HEK293 (cell line): ENCODE measurements around the gene XNDC1N.
A peak's percentile ranks its signal among the peaks of the same experiment; 100 is the strongest.

ENCODE experiments used
- CTCF ChIA-PET: fragments of 350-600 bp; formaldehyde crosslinking; extraction: SDS; loops from one replicate; lab custom pipeline; 2021; ENCODE audit warnings: antibody characterized with exemption; lab: Yijun Ruan, JAX
- POLR2A ChIA-PET: fragments of 300-600 bp; formaldehyde crosslinking; extraction: SDS; loops from one replicate; lab custom pipeline; 2020; ENCODE audit warnings: antibody characterized with exemption, inconsistent platforms; lab: Yijun Ruan, JAX
- H3K27ac ChIP-seq: fragments of 200-500 bp; sonication (Bioruptor generic); 2 replicates; pipeline ENCODE4 v1.5.1; 2014; ENCODE audit warnings: low read depth, low read length, control low read depth, inconsistent platforms; ENCODE audit errors: extremely low read depth
- H3K36me3 ChIP-seq, 2 experiments: fragments of 200-500 bp in 1 of 2; sonication (Bioruptor generic) in 1 of 2; 1 replicate in 1 of 2; 2 replicates in 1 of 2; pipeline ENCODE4 v1.5.1; 2014 to 2017; ENCODE audit warnings: inconsistent platforms in 2 of 2, low read length in 2 of 2; ENCODE audit not compliant: control insufficient read depth in 2 of 2, insufficient read depth in 1 of 2
- H3K4me1 ChIP-seq: fragments of 200-500 bp; sonication (Bioruptor generic); 2 replicates; pipeline ENCODE4 v1.5.1; 2014; ENCODE audit warnings: mild to moderate bottlenecking, low read length, inconsistent platforms; ENCODE audit not compliant: control insufficient read depth, insufficient read depth
- H3K4me3 ChIP-seq: 2 replicates; pipeline ENCODE4 v1.5.1; 2011; ENCODE audit warnings: low read depth, mild to moderate bottlenecking, control low read depth, low read length, moderate library complexity
- H3K9me3 ChIP-seq: fragments of 200-500 bp; sonication (Bioruptor generic); 2 replicates; pipeline ENCODE4 v1.5.1; 2014; ENCODE audit warnings: low read depth, low read length, inconsistent platforms; ENCODE audit not compliant: control insufficient read depth, insufficient read depth
- BCL11B ChIP-seq: fragments of 450-650 bp; formaldehyde crosslinking; IDR thresholded peaks from 2 replicates; pipeline ENCODE4 v1.5.1; 2016; ENCODE audit warnings: low read depth, missing biosample characterization, missing genetic modification characterization
- GFI1B ChIP-seq: fragments of 450-650 bp; formaldehyde crosslinking; IDR thresholded peaks from 2 replicates; pipeline ENCODE4 v1.5.1; 2016; ENCODE audit warnings: missing biosample characterization, missing genetic modification characterization
- HOXA7 ChIP-seq: sonication (generic); formaldehyde crosslinking; IDR thresholded peaks from 2 replicates; pipeline ENCODE4 v1.8.1; 2022; ENCODE audit warnings: missing genetic modification reagents, borderline replicate concordance
- MEIS1 ChIP-seq: sonication (generic); formaldehyde crosslinking; IDR thresholded peaks from 2 replicates; pipeline ENCODE4 v1.8.1; 2022; ENCODE audit warnings: missing genetic modification reagents, mild to moderate bottlenecking, borderline replicate concordance
- TRIM28 ChIP-seq: IDR thresholded peaks from 2 replicates; pipeline ENCODE4 v1.6.1; 2011; ENCODE audit warnings: low read length, control low read depth, borderline replicate concordance
- ZBTB48 ChIP-seq: fragments of 450-650 bp; formaldehyde crosslinking; IDR thresholded peaks from 2 replicates; pipeline ENCODE4 v1.5.1; 2016; ENCODE audit warnings: missing biosample characterization, missing genetic modification characterization
- ZFP3 ChIP-seq: fragments of 450-650 bp; formaldehyde crosslinking; IDR thresholded peaks from 2 replicates; pipeline ENCODE4 v1.5.1; 2016; ENCODE audit warnings: low read depth, missing biosample characterization, missing genetic modification characterization
- ZNF155 ChIP-seq: fragments of 450-650 bp; formaldehyde crosslinking; IDR thresholded peaks from 2 replicates; pipeline ENCODE4 v1.5.1; 2016; ENCODE audit warnings: missing biosample characterization, missing genetic modification characterization
- ZNF169 ChIP-seq: fragments of 450-650 bp; formaldehyde crosslinking; IDR thresholded peaks from 2 replicates; pipeline ENCODE4 v1.5.1; 2016; ENCODE audit warnings: missing biosample characterization, missing genetic modification characterization
- ZNF311 ChIP-seq: fragments of 450-650 bp; formaldehyde crosslinking; IDR thresholded peaks from 2 replicates; pipeline ENCODE4 v1.5.1; 2017; ENCODE audit warnings: missing biosample characterization, missing genetic modification characterization, borderline replicate concordance
- ZNF391 ChIP-seq: fragments of 450-650 bp; formaldehyde crosslinking; IDR thresholded peaks from 2 replicates; pipeline ENCODE4 v1.5.1; 2016; ENCODE audit warnings: low read depth, missing biosample characterization, missing genetic modification characterization, borderline replicate concordance
- ZNF488 ChIP-seq: fragments of 450-650 bp; formaldehyde crosslinking; IDR thresholded peaks from 2 replicates; pipeline ENCODE4 v1.5.1; 2016; ENCODE audit warnings: missing biosample characterization, missing genetic modification characterization
- ZNF548 ChIP-seq: fragments of 450-650 bp; formaldehyde crosslinking; IDR thresholded peaks from 2 replicates; pipeline ENCODE4 v1.5.1; 2016; ENCODE audit warnings: missing biosample characterization, missing genetic modification characterization
- ZNF560 ChIP-seq: fragments of 450-650 bp; formaldehyde crosslinking; IDR thresholded peaks from 2 replicates; pipeline ENCODE4 v1.5.1; 2017; ENCODE audit warnings: missing biosample characterization, missing genetic modification characterization, borderline replicate concordance
- ZNF621 ChIP-seq: fragments of 450-650 bp; formaldehyde crosslinking; IDR thresholded peaks from 2 replicates; pipeline ENCODE4 v1.5.1; 2017; ENCODE audit warnings: missing biosample characterization, missing genetic modification characterization
- ZNF654 ChIP-seq: fragments of 450-650 bp; formaldehyde crosslinking; IDR thresholded peaks from 2 replicates; pipeline ENCODE4 v1.5.1; 2016; ENCODE audit warnings: low read depth, missing biosample characterization, missing genetic modification characterization
- ZNF792 ChIP-seq: fragments of 450-650 bp; formaldehyde crosslinking; IDR thresholded peaks from 2 replicates; pipeline ENCODE4 v1.5.1; 2016; ENCODE audit warnings: missing biosample characterization, missing genetic modification characterization
- TF ChIP-seq, protein P1 (sequence below): fragments of 450-650 bp; formaldehyde crosslinking; IDR thresholded peaks from 2 replicates; pipeline ENCODE4 v1.5.1; 2016; ENCODE audit warnings: missing biosample characterization, missing genetic modification characterization
- TF ChIP-seq, protein P2 (sequence below): fragments of 450-650 bp; formaldehyde crosslinking; IDR thresholded peaks from 2 replicates; pipeline ENCODE4 v1.5.1; 2016; ENCODE audit warnings: missing biosample characterization, missing genetic modification characterization
- TF ChIP-seq, protein P3 (sequence below): fragments of 450-650 bp; formaldehyde crosslinking; IDR thresholded peaks from 2 replicates; pipeline ENCODE4 v1.5.1; 2016; ENCODE audit warnings: missing biosample characterization, missing genetic modification characterization

The XNDC1N gene

GRCh38 chr11:71940561-71941219, 12.3 kb upstream of the XNDC1N start:
- Histone ChIP-seq H3K4me1 (peaks cover 6% of the 10 kb centered on the region), H3K4me3 (no peak overlapping the region), H3K27ac (no peak overlapping the region), H3K9me3 (no peaks in the 10 kb centered on the region), H3K36me3 (no peaks in the 10 kb centered on the region)
- ChIA-PET CTCF (no interaction called here), POLR2A (no interaction called here)
- TF ChIP-seq ZNF169 (0 out of 2 replicates have a peak, but pooled peaks have one; percentile 55), ZNF654 (no peak)

GRCh38 chr11:71937826-71938225, 9.4 kb upstream of the XNDC1N start:
- peaks cover 0 to 4% of the 10 kb centered on the region in 2 experiments; a peak in 1 of 3 replicates for H3K36me3 ChIP-seq
- no peak for TF ChIP-seq ZNF792 (tag by site-specific recombination)
- TF ChIP-seq ZNF155 (tag by site-specific recombination): no peak
- TF ChIP-seq ZNF488 (tag by site-specific recombination): no peak
- TF ChIP-seq ZNF391 (tag by site-specific recombination): no peak
- TF ChIP-seq ZNF621: no peak
- no peak for TF ChIP-seq HOXA7 (CRISPR knock-in tag)
- TF ChIP-seq ZNF560 (tag by site-specific recombination): no peak
- TF ChIP-seq, protein P1, sequence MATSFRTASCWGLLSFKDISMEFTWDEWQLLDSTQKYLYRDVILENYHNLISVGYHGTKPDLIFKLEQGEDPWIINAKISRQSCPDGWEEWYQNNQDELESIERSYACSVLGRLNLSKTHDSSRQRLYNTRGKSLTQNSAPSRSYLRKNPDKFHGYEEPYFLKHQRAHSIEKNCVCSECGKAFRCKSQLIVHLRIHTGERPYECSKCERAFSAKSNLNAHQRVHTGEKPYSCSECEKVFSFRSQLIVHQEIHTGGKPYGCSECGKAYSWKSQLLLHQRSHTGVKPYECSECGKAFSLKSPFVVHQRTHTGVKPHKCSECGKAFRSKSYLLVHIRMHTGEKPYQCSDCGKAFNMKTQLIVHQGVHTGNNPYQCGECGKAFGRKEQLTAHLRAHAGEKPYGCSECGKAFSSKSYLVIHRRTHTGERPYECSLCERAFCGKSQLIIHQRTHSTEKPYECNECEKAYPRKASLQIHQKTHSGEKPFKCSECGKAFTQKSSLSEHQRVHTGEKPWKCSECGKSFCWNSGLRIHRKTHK (tag by site-specific recombination): no peak
- TF ChIP-seq ZBTB48 (tag by site-specific recombination): no peak
- TF ChIP-seq ZFP3: no peak
- TF ChIP-seq BCL11B (tag by site-specific recombination): no peak
- TF ChIP-seq ZNF311 (tag by site-specific recombination): no peak
- TF ChIP-seq, protein P2, sequence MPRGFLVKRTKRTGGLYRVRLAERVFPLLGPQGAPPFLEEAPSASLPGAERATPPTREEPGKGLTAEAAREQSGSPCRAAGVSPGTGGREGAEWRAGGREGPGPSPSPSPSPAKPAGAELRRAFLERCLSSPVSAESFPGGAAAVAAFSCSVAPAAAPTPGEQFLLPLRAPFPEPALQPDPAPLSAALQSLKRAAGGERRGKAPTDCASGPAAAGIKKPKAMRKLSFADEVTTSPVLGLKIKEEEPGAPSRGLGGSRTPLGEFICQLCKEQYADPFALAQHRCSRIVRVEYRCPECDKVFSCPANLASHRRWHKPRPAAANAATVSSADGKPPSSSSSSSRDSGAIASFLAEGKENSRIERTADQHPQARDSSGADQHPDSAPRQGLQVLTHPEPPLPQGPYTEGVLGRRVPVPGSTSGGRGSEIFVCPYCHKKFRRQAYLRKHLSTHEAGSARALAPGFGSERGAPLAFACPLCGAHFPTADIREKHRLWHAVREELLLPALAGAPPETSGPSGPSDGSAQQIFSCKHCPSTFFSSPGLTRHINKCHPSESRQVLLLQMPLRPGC: no peak
- TF ChIP-seq GFI1B (tag by site-specific recombination): no peak
- no peak for TF ChIP-seq MEIS1 (CRISPR knock-in tag)
- TF ChIP-seq TRIM28: no peak
- no peak for TF ChIP-seq ZNF548
- TF ChIP-seq, protein P3, sequence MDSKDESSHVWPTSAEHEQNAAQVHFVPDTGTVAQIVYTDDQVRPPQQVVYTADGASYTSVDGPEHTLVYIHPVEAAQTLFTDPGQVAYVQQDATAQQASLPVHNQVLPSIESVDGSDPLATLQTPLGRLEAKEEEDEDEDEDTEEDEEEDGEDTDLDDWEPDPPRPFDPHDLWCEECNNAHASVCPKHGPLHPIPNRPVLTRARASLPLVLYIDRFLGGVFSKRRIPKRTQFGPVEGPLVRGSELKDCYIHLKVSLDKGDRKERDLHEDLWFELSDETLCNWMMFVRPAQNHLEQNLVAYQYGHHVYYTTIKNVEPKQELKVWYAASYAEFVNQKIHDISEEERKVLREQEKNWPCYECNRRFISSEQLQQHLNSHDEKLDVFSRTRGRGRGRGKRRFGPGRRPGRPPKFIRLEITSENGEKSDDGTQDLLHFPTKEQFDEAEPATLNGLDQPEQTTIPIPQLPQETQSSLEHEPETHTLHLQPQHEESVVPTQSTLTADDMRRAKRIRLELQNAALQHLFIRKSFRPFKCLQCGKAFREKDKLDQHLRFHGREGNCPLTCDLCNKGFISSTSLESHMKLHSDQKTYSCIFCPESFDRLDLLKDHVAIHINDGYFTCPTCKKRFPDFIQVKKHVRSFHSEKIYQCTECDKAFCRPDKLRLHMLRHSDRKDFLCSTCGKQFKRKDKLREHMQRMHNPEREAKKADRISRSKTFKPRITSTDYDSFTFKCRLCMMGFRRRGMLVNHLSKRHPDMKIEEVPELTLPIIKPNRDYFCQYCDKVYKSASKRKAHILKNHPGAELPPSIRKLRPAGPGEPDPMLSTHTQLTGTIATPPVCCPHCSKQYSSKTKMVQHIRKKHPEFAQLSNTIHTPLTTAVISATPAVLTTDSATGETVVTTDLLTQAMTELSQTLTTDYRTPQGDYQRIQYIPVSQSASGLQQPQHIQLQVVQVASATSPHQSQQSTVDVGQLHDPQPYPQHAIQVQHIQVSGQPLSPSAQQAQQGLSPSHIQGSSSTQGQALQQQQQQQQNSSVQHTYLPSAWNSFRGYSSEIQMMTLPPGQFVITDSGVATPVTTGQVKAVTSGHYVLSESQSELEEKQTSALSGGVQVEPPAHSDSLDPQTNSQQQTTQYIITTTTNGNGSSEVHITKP (tag by site-specific recombination): no peak
- H3K4me3 ChIP-seq: no peak overlapping the region
- POLR2A ChIA-PET: interaction anchor here (0.6 kb wide), 1 partner anchor 126 kb away, joined by 6 read pairs; no protein-coding TSS in a partner anchor
- CTCF ChIA-PET: interaction anchor here (0.7 to 0.9 kb wide), 3 partner anchors 10 to 87 kb away, joined by 3 to 4 read pairs (median 4); partner anchors contain the start of gene XNDC1N
- H3K9me3 ChIP-seq: no peaks in the 10 kb centered on the region
- H3K27ac ChIP-seq: no peak overlapping the region
- H3K4me1 ChIP-seq: peaks cover 6% of the 10 kb centered on the region
